DMS 273 (cell line): ENCODE data around the gene STXBP6.

Experiments
- DNase-seq: peaks from one replicate; lab custom pipeline; 2025; ENCODE audit not compliant: unreplicated experiment; lab: John Stamatoyannopoulos, UW

Gene STXBP6

GRCh38 chr14:24863968-24864684 is 185.8 kb downstream of the STXBP6 start:
- DNase-seq, result no peak

- no peak for DNase-seq
Observed at GRCh38 chr14:24861083-24861630, 188.8 kb downstream of the STXBP6 start.

GRCh38 chr14:24859559-24859958 is 190.4 kb downstream of the STXBP6 start:
- no peak for DNase-seq

GRCh38 chr14:24858684-24859083 is 191.3 kb downstream of the STXBP6 start:
- no peak for DNase-seq

- DNase-seq, result no peak
Observed at GRCh38 chr14:24858052-24858451, 191.9 kb downstream of the STXBP6 start.

GRCh38 chr14:24857277-24857676 is 192.7 kb downstream of the STXBP6 start:
- no peak for DNase-seq

GRCh38 chr14:24853446-24853845 is 196.5 kb downstream of the STXBP6 start:
- DNase-seq, result no peak

- DNase-seq, result peak; percentile 2
Observed at GRCh38 chr14:24852312-24853060, 197.5 kb downstream of the STXBP6 start.

GRCh38 chr14:24851837-24852236 is 198.1 kb downstream of the STXBP6 start:
- no peak for DNase-seq

- no peak for DNase-seq
Observed at GRCh38 chr14:24851406-24851805, 198.5 kb downstream of the STXBP6 start.

GRCh38 chr14:24850072-24850471 is 199.9 kb downstream of the STXBP6 start:
- no peak for DNase-seq

GRCh38 chr14:24849471-24849870 is 200.5 kb downstream of the STXBP6 start:
- no peak for DNase-seq

- peak; percentile 4 for DNase-seq
Observed at GRCh38 chr14:24848102-24848790, 201.7 kb downstream of the STXBP6 start.

- no peak for DNase-seq
Observed at GRCh38 chr14:24847568-24848095, 202.3 kb downstream of the STXBP6 start.

- DNase-seq, result no peak
Observed at GRCh38 chr14:24846261-24846660, 203.7 kb downstream of the STXBP6 start.

- DNase-seq, result no peak
Observed at GRCh38 chr14:24845851-24846250, 204.1 kb downstream of the STXBP6 start.

- DNase-seq, result no peak
Observed at GRCh38 chr14:24844011-24844410, 205.9 kb downstream of the STXBP6 start.

GRCh38 chr14:24843494-24843893 is 206.5 kb downstream of the STXBP6 start:
- DNase-seq, result no peak

GRCh38 chr14:24840204-24840893 is 209.6 kb downstream of the STXBP6 start:
- DNase-seq, result no peak

- DNase-seq, result no peak
Observed at GRCh38 chr14:24839617-24840203, 210.2 kb downstream of the STXBP6 start.
